Measurements from ENCODE around the gene EYA2. TPM values are rescaled to one million over a fixed set of nuclear protein-coding genes. Genes with fewer than 3 reads are reported as not detected.

EYA2 gene
- polyA plus RNA-seq, 1 donor (not counting 4 experiments of a cell fraction or from before 2014, with no cell fraction given) = not detected

GRCh38 chr20:47220161-47220582 lies 325.5 kb downstream of the EYA2 start:
- H3K4me3 ChIP-seq (ENCODE audit: control insufficient read depth in 2 of 3, extremely low read depth in 1 of 3, insufficient read depth in 2 of 3, low read depth in 1 of 3, low read length in 3 of 3) = no peak overlapping the region
- H3K4me1 ChIP-seq (ENCODE audit: control insufficient read depth, extremely low read depth, insufficient read depth, low read length) = no peaks in the 10 kb centered on the region
- DNase-seq (ENCODE audit: low read depth, low spot score) = no peak
- no peaks in the 10 kb centered on the region for H3K9me1 ChIP-seq (ENCODE audit: control insufficient read depth, extremely low read depth, insufficient read depth, low read length)
- no peak overlapping the region for H2AFZ ChIP-seq (ENCODE audit: control insufficient read depth, low read length)
- H3K4me2 ChIP-seq (ENCODE audit: control insufficient read depth, extremely low read depth, insufficient read depth, low read depth, low read length) = no peak overlapping the region
- H3K9me3 ChIP-seq (ENCODE audit: control insufficient read depth, low read depth, low read length) = no peaks in the 10 kb centered on the region
- H3K27ac ChIP-seq (ENCODE audit: control insufficient read depth, insufficient read depth, low read length) = no peak overlapping the region
- H3K79me2 ChIP-seq (ENCODE audit: control insufficient read depth, insufficient read depth, low read length) = peaks cover 14% of the 10 kb centered on the region
- TF ChIP-seq EZH2 (IDR thresholded peaks at IDR 0.05; ENCODE audit: low read length) (no peak), CTCF (optimal IDR thresholded peaks at IDR 0.05 in 1 of 3, IDR thresholded peaks at IDR 0.05 in 1 of 3, conservative IDR thresholded peaks at IDR 0.05 in 1 of 3; ENCODE audit: extremely low read depth in 1 of 3, insufficient read depth in 2 of 3, low read length in 3 of 3) (peak; percentile 56 to 65 (median 65))
- H3K9ac ChIP-seq (ENCODE audit: control insufficient read depth, extremely low read depth, insufficient read depth, low read length) = no peak overlapping the region
- H3K36me3 ChIP-seq (ENCODE audit: control insufficient read depth in 2 of 2, extremely low read depth in 1 of 2, insufficient read depth in 2 of 2, low read length in 2 of 2) = peaks cover 38 to 47% of the 10 kb centered on the region in 2 experiments
- dilution Hi-C loops (cut with MboI; ENCODE audit: extremely low pct_ligation_motif_present, low sequenced_read_pairs) = no loop called here
- H4K20me1 ChIP-seq (ENCODE audit: control insufficient read depth, extremely low read depth, insufficient read depth, low read length) = peaks cover 4% of the 10 kb centered on the region
- H3K27me3 ChIP-seq (ENCODE audit: control insufficient read depth, extremely low read depth, insufficient read depth, low read length) = no peaks in the 10 kb centered on the region
- FAIRE-seq = no peak

- no peak overlapping the region for H3K4me2 ChIP-seq (ENCODE audit: control insufficient read depth, extremely low read depth, insufficient read depth, low read depth, low read length)
- H3K4me3 ChIP-seq (ENCODE audit: control insufficient read depth in 2 of 3, extremely low read depth in 1 of 3, insufficient read depth in 2 of 3, low read depth in 1 of 3, low read length in 3 of 3) = no peak overlapping the region
- dilution Hi-C loops (cut with MboI; ENCODE audit: extremely low pct_ligation_motif_present, low sequenced_read_pairs) = no loop called here
- no peak for DNase-seq (ENCODE audit: low read depth, low spot score)
- H3K79me2 ChIP-seq (ENCODE audit: control insufficient read depth, insufficient read depth, low read length) = peaks cover 8% of the 10 kb centered on the region
- no peaks in the 10 kb centered on the region for H3K9me3 ChIP-seq (ENCODE audit: control insufficient read depth, low read depth, low read length)
- no peak overlapping the region for H3K9ac ChIP-seq (ENCODE audit: control insufficient read depth, extremely low read depth, insufficient read depth, low read length)
- FAIRE-seq = no peak
- no peaks in the 10 kb centered on the region for H3K4me1 ChIP-seq (ENCODE audit: control insufficient read depth, extremely low read depth, insufficient read depth, low read length)
- no peaks in the 10 kb centered on the region for H3K27me3 ChIP-seq (ENCODE audit: control insufficient read depth, extremely low read depth, insufficient read depth, low read length)
- no peak overlapping the region for H2AFZ ChIP-seq (ENCODE audit: control insufficient read depth, low read length)
- H3K9me1 ChIP-seq (ENCODE audit: control insufficient read depth, extremely low read depth, insufficient read depth, low read length) = no peaks in the 10 kb centered on the region
- TF ChIP-seq CTCF (optimal IDR thresholded peaks at IDR 0.05 in 1 of 3, IDR thresholded peaks at IDR 0.05 in 1 of 3, conservative IDR thresholded peaks at IDR 0.05 in 1 of 3; ENCODE audit: extremely low read depth in 1 of 3, insufficient read depth in 2 of 3, low read length in 3 of 3) = no peak
- TF ChIP-seq EZH2 (IDR thresholded peaks at IDR 0.05; ENCODE audit: low read length) = no peak
- no peak overlapping the region for H3K27ac ChIP-seq (ENCODE audit: control insufficient read depth, insufficient read depth, low read length)
- no peaks in the 10 kb centered on the region for H4K20me1 ChIP-seq (ENCODE audit: control insufficient read depth, extremely low read depth, insufficient read depth, low read length)
- H3K36me3 ChIP-seq (ENCODE audit: control insufficient read depth in 2 of 2, extremely low read depth in 1 of 2, insufficient read depth in 2 of 2, low read length in 2 of 2) = peaks cover 37 to 42% of the 10 kb centered on the region in 2 experiments
These were observed 326.5 kb downstream of the EYA2 start for GRCh38 chr20:47221036-47221625.
